Subcutaneous abdominal adipose tissue (tissue), 5 donors: ENCODE data around the gene CSRNP3.

Experiments used
- H3K27ac ChIP-seq: one replicate; pipeline ENCODE4 v1.7.0; 2013; ENCODE audit warnings: low read depth, mild to moderate bottlenecking, inconsistent platforms, low read length, moderate library complexity
- H3K27me3 ChIP-seq, 5 donors: one replicate each; pipeline ENCODE4 v1.7.0; 2013; ENCODE audit warnings: low read length in 5 of 5, inconsistent platforms in 1 of 5; ENCODE audit not compliant: control insufficient read depth in 5 of 5, insufficient read depth in 4 of 5
- H3K36me3 ChIP-seq, 5 donors: one replicate each; pipeline ENCODE4 v1.7.0; 2013; ENCODE audit warnings: low read length in 5 of 5; ENCODE audit not compliant: control insufficient read depth in 5 of 5, insufficient read depth in 5 of 5
- H3K4me1 ChIP-seq, 5 donors: one replicate each; pipeline ENCODE4 v1.7.0; 2013; ENCODE audit warnings: low read length in 5 of 5, mild to moderate bottlenecking in 3 of 5, moderate library complexity in 1 of 5; ENCODE audit not compliant: control insufficient read depth in 5 of 5, insufficient read depth in 5 of 5
- H3K4me3 ChIP-seq, 5 donors: one replicate each; pipeline ENCODE4 v1.7.0; 2013; ENCODE audit warnings: low read length in 5 of 5, low read depth in 1 of 5
- H3K9ac ChIP-seq, 5 donors: one replicate each; pipeline ENCODE4 v1.7.0; 2013; ENCODE audit warnings: low read length in 5 of 5, mild to moderate bottlenecking in 4 of 5, moderate library complexity in 3 of 5
- H3K9me3 ChIP-seq, 5 donors: one replicate each; pipeline ENCODE4 v1.7.0; 2013; ENCODE audit warnings: low read length in 5 of 5; ENCODE audit not compliant: control insufficient read depth in 5 of 5
- donor health status: healthy.
- donor health status: healthy.
- donor health status: healthy.
- donor health status: healthy.
- donor health status: healthy.

The CSRNP3 gene

DNA sequence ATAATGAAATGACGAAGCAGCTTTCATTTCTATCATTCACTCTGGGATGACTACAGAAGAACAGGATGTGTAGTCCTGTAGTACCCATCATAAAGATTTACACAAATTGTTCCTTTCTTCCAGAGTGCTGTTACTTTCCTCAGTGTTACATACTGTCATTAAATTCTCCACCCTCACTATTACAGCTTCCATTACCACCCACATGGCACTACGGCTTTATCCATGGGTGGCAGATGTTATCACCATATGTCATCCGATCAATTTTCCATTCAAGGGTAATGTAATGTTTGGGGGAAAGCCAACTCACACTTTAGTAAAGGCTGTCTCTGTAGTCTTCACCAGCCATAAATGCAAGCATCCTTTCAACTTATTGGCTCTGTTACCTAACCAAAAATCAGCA lies 7.1 kb upstream of the CSRNP3 start:
- Histone ChIP-seq H3K9ac (no peak overlapping the region), H3K4me3 (no peak overlapping the region), H3K27me3 (no peaks in the 10 kb centered on the region), H3K4me1 (no peaks in the 10 kb centered on the region), H3K36me3 (no peaks in the 10 kb centered on the region), H3K9me3 (peaks cover 0 to 2% (median 0%) of the 10 kb centered on the region in 5 donors), H3K27ac (no peak overlapping the region)

GRCh38 chr2:165466386-165466785 lies 3.1 kb upstream of the CSRNP3 start:
- Histone ChIP-seq H3K36me3 (no peaks in the 10 kb centered on the region), H3K9me3 (no peaks in the 10 kb centered on the region), H3K27ac (no peak overlapping the region), H3K9ac (no peak overlapping the region), H3K4me1 (peaks cover 0 to 4% (median 0%) of the 10 kb centered on the region in 5 donors), H3K4me3 (no peak overlapping the region), H3K27me3 (no peaks in the 10 kb centered on the region)

GRCh38 chr2:165467921-165468320 lies 1.6 kb upstream of the CSRNP3 start:
- H3K27me3 ChIP-seq = no peaks in the 10 kb centered on the region
- no peaks in the 10 kb centered on the region for H3K36me3 ChIP-seq
- no peak overlapping the region for H3K4me3 ChIP-seq
- no peak overlapping the region for H3K27ac ChIP-seq
- peaks cover 0 to 4% (median 0%) of the 10 kb centered on the region in 5 donors for H3K4me1 ChIP-seq
- no peaks in the 10 kb centered on the region for H3K9me3 ChIP-seq
- H3K9ac ChIP-seq = no peak overlapping the region

GRCh38 chr2:165470361-165470760 lies 863 bp downstream of the CSRNP3 start:
- no peaks in the 10 kb centered on the region for H3K27me3 ChIP-seq
- H3K27ac ChIP-seq = no peak overlapping the region
- H3K4me1 ChIP-seq = peaks cover 0 to 4% (median 0%) of the 10 kb centered on the region in 5 donors
- peak overlapping the region in 1 of 5 donors; percentile 64 for H3K4me3 ChIP-seq
- no peak overlapping the region for H3K9ac ChIP-seq
- H3K36me3 ChIP-seq = no peaks in the 10 kb centered on the region
- H3K9me3 ChIP-seq = no peaks in the 10 kb centered on the region

DNA sequence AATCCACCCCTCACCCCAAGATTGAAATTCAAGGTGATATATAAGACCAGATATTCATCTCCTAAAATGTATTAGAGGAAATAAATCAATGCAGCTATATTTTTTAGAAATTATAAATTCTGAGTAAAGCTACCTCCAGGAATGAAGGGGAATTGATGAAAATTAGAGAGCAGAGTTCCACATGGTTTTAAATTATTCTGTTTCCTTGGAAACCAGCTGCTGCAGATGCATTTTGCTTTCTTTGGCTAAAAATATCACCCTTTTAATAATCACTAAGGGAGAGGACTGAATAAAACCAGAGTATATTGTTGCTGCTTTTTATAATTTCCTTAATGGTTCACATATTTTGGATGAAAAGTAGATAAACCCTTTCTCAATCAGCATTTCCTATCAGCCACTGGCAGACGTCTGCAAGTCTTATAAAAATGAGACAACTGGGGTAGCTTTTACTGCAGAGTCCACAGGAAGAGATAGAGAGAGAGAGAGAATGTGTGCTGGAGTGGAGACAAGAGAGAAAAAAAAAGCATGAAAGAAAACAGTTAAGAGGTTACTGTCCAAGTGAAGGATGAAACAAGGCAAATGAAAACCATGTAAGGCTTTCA lies 2.0 kb downstream of the CSRNP3 start:
- Histone ChIP-seq H3K4me3 (no peak overlapping the region), H3K9ac (no peak overlapping the region), H3K4me1 (peaks cover 0 to 4% (median 0%) of the 10 kb centered on the region in 5 donors), H3K9me3 (no peaks in the 10 kb centered on the region), H3K36me3 (no peaks in the 10 kb centered on the region), H3K27me3 (no peaks in the 10 kb centered on the region), H3K27ac (no peak overlapping the region)

DNA sequence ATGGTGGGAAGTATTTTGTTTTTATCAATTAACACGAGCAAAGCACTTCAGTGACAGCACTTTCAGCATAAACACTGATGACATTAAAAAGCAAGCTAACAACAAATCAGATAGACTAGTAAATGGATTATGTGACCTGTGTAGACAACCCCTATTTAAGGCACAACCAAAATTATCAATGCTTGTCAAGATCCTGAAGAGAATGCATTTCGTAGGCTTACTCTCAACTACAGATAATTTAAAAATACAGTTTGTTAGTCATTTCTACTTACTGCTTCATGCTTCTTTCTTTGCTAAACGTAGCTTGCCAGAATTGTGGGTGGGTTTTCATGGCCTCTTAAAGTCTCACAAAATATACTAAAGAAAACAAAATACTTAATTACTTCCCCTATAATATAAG lies 3.4 kb downstream of the CSRNP3 start:
- Histone ChIP-seq H3K27me3 (no peaks in the 10 kb centered on the region), H3K4me1 (peaks cover 0 to 4% (median 0%) of the 10 kb centered on the region in 5 donors), H3K36me3 (no peaks in the 10 kb centered on the region), H3K4me3 (no peak overlapping the region), H3K9me3 (no peaks in the 10 kb centered on the region), H3K27ac (no peak overlapping the region), H3K9ac (no peak overlapping the region)

- no peak overlapping the region for H3K27ac ChIP-seq
- peaks cover 0 to 3% (median 0%) of the 10 kb centered on the region in 5 donors for H3K4me1 ChIP-seq
- H3K9ac ChIP-seq = no peak overlapping the region
- H3K27me3 ChIP-seq = no peaks in the 10 kb centered on the region
- no peaks in the 10 kb centered on the region for H3K9me3 ChIP-seq
- no peaks in the 10 kb centered on the region for H3K36me3 ChIP-seq
- no peak overlapping the region for H3K4me3 ChIP-seq
Measured at GRCh38 chr2:165474619-165475276, 5.2 kb downstream of the CSRNP3 start.

- H3K4me3 ChIP-seq = no peak overlapping the region
- no peaks in the 10 kb centered on the region for H3K4me1 ChIP-seq
- H3K27ac ChIP-seq = no peak overlapping the region
- no peak overlapping the region for H3K9ac ChIP-seq
- no peaks in the 10 kb centered on the region for H3K9me3 ChIP-seq
- no peaks in the 10 kb centered on the region for H3K36me3 ChIP-seq
- H3K27me3 ChIP-seq = no peaks in the 10 kb centered on the region
Measured at GRCh38 chr2:165475277-165476004, 5.9 kb downstream of the CSRNP3 start.

- H3K9me3 ChIP-seq = no peaks in the 10 kb centered on the region
- H3K27ac ChIP-seq = no peak overlapping the region
- H3K36me3 ChIP-seq = no peaks in the 10 kb centered on the region
- no peaks in the 10 kb centered on the region for H3K27me3 ChIP-seq
- H3K4me1 ChIP-seq = no peaks in the 10 kb centered on the region
- H3K9ac ChIP-seq = no peak overlapping the region
- H3K4me3 ChIP-seq = no peak overlapping the region
Measured at GRCh38 chr2:165479856-165480255, 10.4 kb downstream of the CSRNP3 start.

GRCh38 chr2:165494573-165494972 lies 25.1 kb downstream of the CSRNP3 start:
- Histone ChIP-seq H3K4me3 (no peak overlapping the region), H3K27ac (no peak overlapping the region), H3K36me3 (no peaks in the 10 kb centered on the region), H3K4me1 (no peaks in the 10 kb centered on the region), H3K27me3 (no peaks in the 10 kb centered on the region), H3K9me3 (no peaks in the 10 kb centered on the region), H3K9ac (no peak overlapping the region)
